ENCODE results near the gene HUWE1. TPM values are rescaled to one million over a fixed set of nuclear protein-coding genes. Genes with fewer than 3 reads are reported as not detected.

Gene HUWE1
- total and polyA plus RNA-seq, 2 experiments from 2014 or later: 61.2 to 225 TPM

DNA sequence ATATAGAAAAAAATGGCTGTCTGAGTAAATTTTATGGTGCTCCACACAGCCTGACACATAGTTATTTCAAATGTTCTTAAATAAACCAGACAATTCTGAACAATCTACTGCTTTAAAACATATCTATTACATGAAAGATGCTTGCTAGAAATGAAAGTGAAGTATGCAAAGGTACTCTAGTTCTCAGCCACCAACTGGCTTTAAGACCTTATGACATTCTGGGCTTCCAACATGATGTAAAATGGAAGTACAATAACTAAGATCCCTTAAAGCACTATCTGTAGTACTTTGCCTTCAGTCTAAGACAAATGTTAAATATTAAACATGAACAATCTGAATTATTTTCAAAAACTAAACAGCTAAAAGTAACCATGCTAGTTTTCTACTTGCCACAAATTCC is 17.3 kb downstream of the HUWE1 start:
- no peak for ATAC-seq
- no peak overlapping the region for H3K4me2 ChIP-seq
- no peak overlapping the region for H3K27ac ChIP-seq (ENCODE audit: low read depth)
- no peak overlapping the region for H3K27ac Mint-ChIP-seq
- H2AFZ ChIP-seq: no peak overlapping the region
- peaks cover 11% of the 10 kb centered on the region; the same call in 1 of the 2 replicates for H3K36me3 ChIP-seq (ENCODE audit: insufficient read depth)
- H3K36me3 Mint-ChIP-seq (ENCODE audit: low read depth): peaks cover 32% of the 10 kb centered on the region; the same call in 2 of the 3 replicates
- no peaks in the 10 kb centered on the region for H3K9me2 ChIP-seq (ENCODE audit: insufficient read depth)
- peaks cover 22% of the 10 kb centered on the region for H4K20me1 ChIP-seq (replicated peaks; ENCODE audit: insufficient read depth)
- H3K4me3 ChIP-seq: no peak overlapping the region
- no peaks in the 10 kb centered on the region for H3K4me1 Mint-ChIP-seq
- DNase-seq (ENCODE audit: low spot score): no peak
- no peaks in the 10 kb centered on the region for H3K4me1 ChIP-seq (ENCODE audit: insufficient read depth)
- peaks cover 100% of the 10 kb centered on the region for H3K79me2 ChIP-seq (replicated peaks; ENCODE audit: insufficient read depth)
- no peak overlapping the region for H3K4me3 Mint-ChIP-seq
- H3K27me3 Mint-ChIP-seq (ENCODE audit: insufficient read depth, low read depth, poor library complexity): no peaks in the 10 kb centered on the region
- no peaks in the 10 kb centered on the region for H3K27me3 ChIP-seq (ENCODE audit: insufficient read depth)
- no peak for TF ChIP-seq EZH2phosphoT487 (IDR thresholded peaks at IDR 0.05; ENCODE audit: unreplicated experiment)
- TF ChIP-seq, protein P1, sequence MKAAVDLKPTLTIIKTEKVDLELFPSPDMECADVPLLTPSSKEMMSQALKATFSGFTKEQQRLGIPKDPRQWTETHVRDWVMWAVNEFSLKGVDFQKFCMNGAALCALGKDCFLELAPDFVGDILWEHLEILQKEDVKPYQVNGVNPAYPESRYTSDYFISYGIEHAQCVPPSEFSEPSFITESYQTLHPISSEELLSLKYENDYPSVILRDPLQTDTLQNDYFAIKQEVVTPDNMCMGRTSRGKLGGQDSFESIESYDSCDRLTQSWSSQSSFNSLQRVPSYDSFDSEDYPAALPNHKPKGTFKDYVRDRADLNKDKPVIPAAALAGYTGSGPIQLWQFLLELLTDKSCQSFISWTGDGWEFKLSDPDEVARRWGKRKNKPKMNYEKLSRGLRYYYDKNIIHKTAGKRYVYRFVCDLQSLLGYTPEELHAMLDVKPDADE (IDR thresholded peaks at IDR 0.05): no peak
- TF ChIP-seq ZNF114 (CRISPR knock-in tag; IDR thresholded peaks at IDR 0.05): no peak
- TF ChIP-seq, protein P2, sequence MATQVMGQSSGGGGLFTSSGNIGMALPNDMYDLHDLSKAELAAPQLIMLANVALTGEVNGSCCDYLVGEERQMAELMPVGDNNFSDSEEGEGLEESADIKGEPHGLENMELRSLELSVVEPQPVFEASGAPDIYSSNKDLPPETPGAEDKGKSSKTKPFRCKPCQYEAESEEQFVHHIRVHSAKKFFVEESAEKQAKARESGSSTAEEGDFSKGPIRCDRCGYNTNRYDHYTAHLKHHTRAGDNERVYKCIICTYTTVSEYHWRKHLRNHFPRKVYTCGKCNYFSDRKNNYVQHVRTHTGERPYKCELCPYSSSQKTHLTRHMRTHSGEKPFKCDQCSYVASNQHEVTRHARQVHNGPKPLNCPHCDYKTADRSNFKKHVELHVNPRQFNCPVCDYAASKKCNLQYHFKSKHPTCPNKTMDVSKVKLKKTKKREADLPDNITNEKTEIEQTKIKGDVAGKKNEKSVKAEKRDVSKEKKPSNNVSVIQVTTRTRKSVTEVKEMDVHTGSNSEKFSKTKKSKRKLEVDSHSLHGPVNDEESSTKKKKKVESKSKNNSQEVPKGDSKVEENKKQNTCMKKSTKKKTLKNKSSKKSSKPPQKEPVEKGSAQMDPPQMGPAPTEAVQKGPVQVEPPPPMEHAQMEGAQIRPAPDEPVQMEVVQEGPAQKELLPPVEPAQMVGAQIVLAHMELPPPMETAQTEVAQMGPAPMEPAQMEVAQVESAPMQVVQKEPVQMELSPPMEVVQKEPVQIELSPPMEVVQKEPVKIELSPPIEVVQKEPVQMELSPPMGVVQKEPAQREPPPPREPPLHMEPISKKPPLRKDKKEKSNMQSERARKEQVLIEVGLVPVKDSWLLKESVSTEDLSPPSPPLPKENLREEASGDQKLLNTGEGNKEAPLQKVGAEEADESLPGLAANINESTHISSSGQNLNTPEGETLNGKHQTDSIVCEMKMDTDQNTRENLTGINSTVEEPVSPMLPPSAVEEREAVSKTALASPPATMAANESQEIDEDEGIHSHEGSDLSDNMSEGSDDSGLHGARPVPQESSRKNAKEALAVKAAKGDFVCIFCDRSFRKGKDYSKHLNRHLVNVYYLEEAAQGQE (IDR thresholded peaks at IDR 0.05; ENCODE audit: unreplicated experiment): no peak
- no peak for TF ChIP-seq POLR2AphosphoS5 (IDR thresholded peaks at IDR 0.05; ENCODE audit: low read depth)
- no peak for TF ChIP-seq CREB1 (CRISPR knock-in tag; IDR thresholded peaks at IDR 0.05; ENCODE audit: low read depth)
- TF ChIP-seq EZH2 (IDR thresholded peaks at IDR 0.05; ENCODE audit: low read depth, unreplicated experiment): no peak
- no peak for TF ChIP-seq ZNF462 (CRISPR knock-in tag; IDR thresholded peaks at IDR 0.05)
- TF ChIP-seq STAT1 (IDR thresholded peaks at IDR 0.05; ENCODE audit: unreplicated experiment): no peak
- no peak for TF ChIP-seq JUNB (IDR thresholded peaks at IDR 0.05; ENCODE audit: unreplicated experiment)
- no peak for TF ChIP-seq NANOG (IDR thresholded peaks at IDR 0.05; ENCODE audit: borderline replicate concordance)
- TF ChIP-seq CTCF (conservative IDR thresholded peaks at IDR 0.05; ENCODE audit: low read depth in 2 of 2): no peak
- no peak for TF ChIP-seq ZNF331 (CRISPR knock-in tag; IDR thresholded peaks at IDR 0.05; ENCODE audit: low read depth)
- no peaks in the 10 kb centered on the region for H3F3A ChIP-seq (replicated peaks; ENCODE audit: low read depth)
- H3K9me3 Mint-ChIP-seq: no peaks in the 10 kb centered on the region

Measured in GM23338 (cell line).